COLO829 (cell line): ENCODE data around the gene ANO2.
"Not testable (repeated sequence)": the region's sequence is repeated elsewhere in the genome, so short reads cannot be mapped to it uniquely, and the experiment has no call there.

Experiments used
- DNase-seq: peaks from one replicate; pipeline ENCODE4 v3.0.0; 2012; ENCODE audit warnings: low spot score

The ANO2 gene

GRCh38 chr12:5887819-5888218 is 57.2 kb downstream of the ANO2 start:
- DNase-seq, result not testable (repeated sequence)

- no peak for DNase-seq
Observed at GRCh38 chr12:5884866-5885265, 60.2 kb downstream of the ANO2 start.

- no peak for DNase-seq
Observed at GRCh38 chr12:5884285-5884684, 60.8 kb downstream of the ANO2 start.

GRCh38 chr12:5882511-5883190 is 62.4 kb downstream of the ANO2 start:
- peak; percentile 36 for DNase-seq

- no peak for DNase-seq
Observed at GRCh38 chr12:5881666-5882065, 63.4 kb downstream of the ANO2 start.

- DNase-seq, result no peak
Observed at GRCh38 chr12:5881101-5881606, 63.9 kb downstream of the ANO2 start.

- DNase-seq, result no peak
Observed at GRCh38 chr12:5875851-5876250, 69.2 kb downstream of the ANO2 start.

- no peak for DNase-seq
Observed at GRCh38 chr12:5874514-5874913, 70.5 kb downstream of the ANO2 start.

GRCh38 chr12:5873281-5873919 is 71.7 kb downstream of the ANO2 start:
- DNase-seq, result no peak

- DNase-seq, result no peak
Observed at GRCh38 chr12:5872745-5873144, 72.3 kb downstream of the ANO2 start.

GRCh38 chr12:5871741-5872140 is 73.3 kb downstream of the ANO2 start:
- no peak for DNase-seq

GRCh38 chr12:5870183-5870582 is 74.9 kb downstream of the ANO2 start:
- DNase-seq, result no peak

GRCh38 chr12:5868625-5869295 is 76.3 kb downstream of the ANO2 start:
- DNase-seq, result no peak

GRCh38 chr12:5865397-5865796 is 79.7 kb downstream of the ANO2 start:
- no peak for DNase-seq

GRCh38 chr12:5864972-5865371 is 80.1 kb downstream of the ANO2 start:
- DNase-seq, result peak; percentile 21

- no peak for DNase-seq
Observed at GRCh38 chr12:5864301-5864700, 80.8 kb downstream of the ANO2 start.

- DNase-seq, result no peak
Observed at GRCh38 chr12:5861416-5861815, 83.6 kb downstream of the ANO2 start.

- DNase-seq, result no peak
Observed at GRCh38 chr12:5856692-5857091, 88.4 kb downstream of the ANO2 start.

GRCh38 chr12:5846950-5847349 is 98.1 kb downstream of the ANO2 start:
- DNase-seq, result no peak

GRCh38 chr12:5840944-5841343 is 104.1 kb downstream of the ANO2 start:
- no peak for DNase-seq

- DNase-seq, result no peak
Observed at GRCh38 chr12:5830111-5830510, 114.9 kb downstream of the ANO2 start.

- no peak for DNase-seq
Observed at GRCh38 chr12:5827591-5827990, 117.5 kb downstream of the ANO2 start.

- DNase-seq, result not testable (repeated sequence)
Observed at GRCh38 chr12:5825761-5826160, 119.3 kb downstream of the ANO2 start.
